ENCODE data around the gene THSD4.

THSD4 gene

DNA sequence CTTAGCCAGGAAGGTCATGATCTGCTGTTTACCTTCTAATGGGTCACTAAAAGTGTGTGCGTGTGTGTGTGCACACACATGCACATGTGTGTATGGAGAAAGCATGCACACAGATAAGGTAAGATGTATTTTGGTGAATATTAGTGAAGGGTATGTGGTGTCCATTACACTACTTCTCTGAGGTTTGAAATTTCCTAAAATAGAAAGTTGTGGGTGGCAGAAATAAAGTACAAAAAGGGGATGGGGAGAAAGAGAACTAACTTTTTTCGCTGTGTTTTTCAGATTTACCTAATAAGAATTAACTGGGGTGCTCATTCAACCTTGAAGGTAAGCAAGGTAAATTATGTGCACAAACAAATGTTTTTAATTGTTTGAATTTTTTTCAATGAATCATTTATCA is 670.7 kb downstream of the THSD4 start:
- Histone ChIP-seq H3K4me3 (IDR thresholded peaks at IDR 0.05; ENCODE audit: insufficient read depth, low read depth, low read length) (no peak overlapping the region), H3K27me3 (ENCODE audit: insufficient read depth, low read depth) (no peaks in the 10 kb centered on the region), H3K9ac (no peak overlapping the region), H2AFZ (ENCODE audit: low read depth) (no peak overlapping the region), H3K79me2 (ENCODE audit: insufficient read depth, low read depth) (no peaks in the 10 kb centered on the region), H3K4me2 (no peak overlapping the region), H3K36me3 (ENCODE audit: insufficient read depth) (no peaks in the 10 kb centered on the region), H4K20me1 (ENCODE audit: insufficient read depth) (no peaks in the 10 kb centered on the region), H3K27ac (no peak overlapping the region), H3K4me1 (ENCODE audit: low read depth, poor library complexity, severe bottlenecking) (no peaks in the 10 kb centered on the region)
- TF ChIP-seq, protein P1, sequence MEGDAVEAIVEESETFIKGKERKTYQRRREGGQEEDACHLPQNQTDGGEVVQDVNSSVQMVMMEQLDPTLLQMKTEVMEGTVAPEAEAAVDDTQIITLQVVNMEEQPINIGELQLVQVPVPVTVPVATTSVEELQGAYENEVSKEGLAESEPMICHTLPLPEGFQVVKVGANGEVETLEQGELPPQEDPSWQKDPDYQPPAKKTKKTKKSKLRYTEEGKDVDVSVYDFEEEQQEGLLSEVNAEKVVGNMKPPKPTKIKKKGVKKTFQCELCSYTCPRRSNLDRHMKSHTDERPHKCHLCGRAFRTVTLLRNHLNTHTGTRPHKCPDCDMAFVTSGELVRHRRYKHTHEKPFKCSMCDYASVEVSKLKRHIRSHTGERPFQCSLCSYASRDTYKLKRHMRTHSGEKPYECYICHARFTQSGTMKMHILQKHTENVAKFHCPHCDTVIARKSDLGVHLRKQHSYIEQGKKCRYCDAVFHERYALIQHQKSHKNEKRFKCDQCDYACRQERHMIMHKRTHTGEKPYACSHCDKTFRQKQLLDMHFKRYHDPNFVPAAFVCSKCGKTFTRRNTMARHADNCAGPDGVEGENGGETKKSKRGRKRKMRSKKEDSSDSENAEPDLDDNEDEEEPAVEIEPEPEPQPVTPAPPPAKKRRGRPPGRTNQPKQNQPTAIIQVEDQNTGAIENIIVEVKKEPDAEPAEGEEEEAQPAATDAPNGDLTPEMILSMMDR (conservative IDR thresholded peaks at IDR 0.05; ENCODE audit: low read depth, low read length), result no peak

DNA sequence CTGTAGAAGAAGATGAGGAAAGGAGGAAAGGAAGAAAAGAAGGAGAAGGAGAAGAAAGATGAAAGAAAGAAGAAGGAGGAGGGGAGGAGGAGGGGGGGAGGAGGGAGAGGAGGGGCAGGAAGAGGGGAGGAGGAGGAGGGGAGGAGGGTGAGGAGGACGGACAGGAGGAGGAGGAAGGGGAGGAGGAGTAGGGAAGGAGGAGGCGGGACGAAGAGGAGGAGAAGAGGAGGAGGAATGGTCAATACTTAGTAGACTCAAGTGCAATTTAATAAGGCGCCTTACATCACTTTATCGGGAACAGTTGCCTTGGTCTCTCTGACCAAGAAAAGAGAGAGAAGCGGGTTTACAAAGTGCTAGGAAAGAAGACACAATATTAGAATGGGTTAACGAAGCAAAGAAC is 671.4 kb downstream of the THSD4 start:
- no peak overlapping the region for H3K4me3 ChIP-seq (IDR thresholded peaks at IDR 0.05; ENCODE audit: insufficient read depth, low read depth, low read length)
- H3K9ac ChIP-seq, result no peak overlapping the region
- no peak overlapping the region for H2AFZ ChIP-seq (ENCODE audit: low read depth)
- H3K27ac ChIP-seq, result no peak overlapping the region
- no peak overlapping the region for H3K4me2 ChIP-seq
- no peaks in the 10 kb centered on the region for H3K79me2 ChIP-seq (ENCODE audit: insufficient read depth, low read depth)
- no peaks in the 10 kb centered on the region for H4K20me1 ChIP-seq (ENCODE audit: insufficient read depth)
- TF ChIP-seq, protein P1 (conservative IDR thresholded peaks at IDR 0.05; ENCODE audit: low read depth, low read length), result no peak
- H3K36me3 ChIP-seq (ENCODE audit: insufficient read depth), result no peaks in the 10 kb centered on the region
- no peaks in the 10 kb centered on the region for H3K27me3 ChIP-seq (ENCODE audit: insufficient read depth, low read depth)
- no peaks in the 10 kb centered on the region for H3K4me1 ChIP-seq (ENCODE audit: low read depth, poor library complexity, severe bottlenecking)

DNA sequence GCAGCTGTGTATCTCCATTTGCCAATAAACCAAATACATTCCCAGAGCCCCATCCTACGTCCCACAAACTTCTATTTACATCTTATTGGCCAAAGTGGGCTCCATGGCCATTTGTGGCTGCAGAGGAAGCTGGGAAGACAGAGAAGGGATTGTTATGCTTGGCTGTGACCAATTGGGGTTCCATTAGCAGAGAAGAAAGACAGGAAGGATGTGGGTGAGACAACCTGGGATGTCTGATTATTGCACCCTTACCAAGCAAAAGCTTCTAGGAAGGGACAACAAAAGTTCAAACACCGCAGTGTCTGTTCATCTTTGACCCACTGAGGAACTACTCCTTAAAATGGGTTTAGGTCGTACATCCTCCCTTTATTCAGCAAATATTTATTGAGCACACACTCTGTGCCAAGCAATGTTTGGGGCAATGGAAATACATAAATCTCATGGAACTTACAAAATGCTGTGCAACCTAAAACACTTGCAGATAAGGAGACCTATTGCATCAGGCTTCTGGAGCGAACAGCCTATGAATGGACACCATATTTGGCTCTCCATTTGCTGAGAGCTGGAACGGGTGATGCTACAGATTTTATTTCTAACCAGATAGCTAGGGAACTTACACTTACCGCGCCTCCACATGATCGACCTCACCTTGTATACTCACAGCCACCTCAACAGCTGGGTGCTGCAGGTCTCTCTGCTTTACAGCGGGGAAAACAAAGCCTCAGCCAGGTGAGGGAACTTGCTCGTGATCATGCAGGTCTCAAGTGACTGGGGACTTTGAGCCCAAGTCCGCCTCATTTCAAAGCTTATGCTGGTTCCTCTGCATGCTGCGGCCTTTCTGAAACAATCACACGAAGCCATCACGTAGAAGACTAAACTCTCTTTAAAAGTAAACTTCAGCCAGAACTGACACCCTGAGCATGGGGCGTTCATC is 673.6 kb downstream of the THSD4 start:
- Histone ChIP-seq H2AFZ (ENCODE audit: low read depth) (no peak overlapping the region), H3K27ac (no peak overlapping the region), H3K4me2 (no peak overlapping the region), H3K79me2 (ENCODE audit: insufficient read depth, low read depth) (no peaks in the 10 kb centered on the region), H4K20me1 (ENCODE audit: insufficient read depth) (no peaks in the 10 kb centered on the region), H3K27me3 (ENCODE audit: insufficient read depth, low read depth) (no peaks in the 10 kb centered on the region), H3K9ac (no peak overlapping the region), H3K4me3 (IDR thresholded peaks at IDR 0.05; ENCODE audit: insufficient read depth, low read depth, low read length) (no peak overlapping the region), H3K4me1 (ENCODE audit: low read depth, poor library complexity, severe bottlenecking) (no peaks in the 10 kb centered on the region), H3K36me3 (ENCODE audit: insufficient read depth) (no peaks in the 10 kb centered on the region)
- TF ChIP-seq, protein P1 (conservative IDR thresholded peaks at IDR 0.05; ENCODE audit: low read depth, low read length), result no peak

DNA sequence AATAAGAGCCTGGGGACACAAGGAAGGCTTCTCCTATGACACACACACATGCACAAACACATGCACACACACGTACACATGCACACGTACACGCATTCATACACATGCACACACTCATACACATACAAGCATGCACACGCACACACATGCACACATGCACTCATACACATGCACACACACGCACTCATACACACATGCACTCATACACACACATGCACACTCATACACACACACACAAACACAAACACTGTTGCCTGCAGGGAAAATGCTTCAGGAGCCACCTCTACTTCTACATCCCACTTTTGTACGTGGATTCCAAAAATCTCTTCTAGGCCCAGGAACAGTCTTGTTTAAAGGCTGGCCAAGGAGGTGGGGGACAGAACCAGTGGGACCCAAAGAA is 674.3 kb downstream of the THSD4 start:
- no peak overlapping the region for H3K27ac ChIP-seq
- no peaks in the 10 kb centered on the region for H3K27me3 ChIP-seq (ENCODE audit: insufficient read depth, low read depth)
- no peak overlapping the region for H3K4me2 ChIP-seq
- no peaks in the 10 kb centered on the region for H3K36me3 ChIP-seq (ENCODE audit: insufficient read depth)
- TF ChIP-seq, protein P1 (conservative IDR thresholded peaks at IDR 0.05; ENCODE audit: low read depth, low read length), result no peak
- no peak overlapping the region for H3K4me3 ChIP-seq (IDR thresholded peaks at IDR 0.05; ENCODE audit: insufficient read depth, low read depth, low read length)
- H3K4me1 ChIP-seq (ENCODE audit: low read depth, poor library complexity, severe bottlenecking), result no peaks in the 10 kb centered on the region
- no peak overlapping the region for H2AFZ ChIP-seq (ENCODE audit: low read depth)
- no peaks in the 10 kb centered on the region for H4K20me1 ChIP-seq (ENCODE audit: insufficient read depth)
- H3K79me2 ChIP-seq (ENCODE audit: insufficient read depth, low read depth), result no peaks in the 10 kb centered on the region
- no peak overlapping the region for H3K9ac ChIP-seq
